ENCODE results near the gene SLC35A3.

The SLC35A3 gene

GRCh38 chr1:100077531-100077930 is 107.7 kb downstream of the SLC35A3 start:
- no peak for DNase-seq (ENCODE audit: low read depth)

- DNase-seq (ENCODE audit: low read depth), result no peak
Measured at GRCh38 chr1:100080331-100080730, 110.5 kb downstream of the SLC35A3 start.
